ENCODE measurements around the gene LIMK2. TPM values are rescaled to one million over a fixed set of nuclear protein-coding genes. Genes with fewer than 3 reads are reported as not detected.
"Not testable (repeated sequence)": the region's sequence is repeated elsewhere in the genome, so short reads cannot be mapped to it uniquely, and the experiment has no call there.

The LIMK2 gene
- total RNA-seq, 1 donor from 2014 or later = 75.9 TPM

- DNase-seq (ENCODE audit: low read depth in 2 of 2) = no peak
Observed at GRCh38 chr22:31211482-31211861, 626 bp upstream of the LIMK2 start.

- peak in 1 of 2 donors; percentile 37 for DNase-seq (ENCODE audit: low read depth in 2 of 2)
Observed at GRCh38 chr22:31212783-31213629, 908 bp downstream of the LIMK2 start.

GRCh38 chr22:31215018-31215535 lies 3.0 kb downstream of the LIMK2 start:
- DNase-seq (ENCODE audit: low read depth in 2 of 2) = no peak

- peak in 1 of 2 donors; percentile 27 for DNase-seq (ENCODE audit: low read depth in 2 of 2)
Observed at GRCh38 chr22:31218565-31219262, 6.6 kb downstream of the LIMK2 start.

GRCh38 chr22:31221084-31221483 lies 9.0 kb downstream of the LIMK2 start:
- no peak for DNase-seq (ENCODE audit: low read depth in 2 of 2)

- no peak for DNase-seq (ENCODE audit: low read depth in 2 of 2)
Observed at GRCh38 chr22:31222736-31223135, 10.6 kb downstream of the LIMK2 start.

GRCh38 chr22:31223786-31224191 lies 11.7 kb downstream of the LIMK2 start:
- DNase-seq (ENCODE audit: low read depth in 2 of 2) = no peak

- not testable (repeated sequence) for DNase-seq (ENCODE audit: low read depth in 2 of 2)
Observed at GRCh38 chr22:31224691-31225090, 12.6 kb downstream of the LIMK2 start.

GRCh38 chr22:31227186-31227585 lies 15.1 kb downstream of the LIMK2 start:
- peak in 1 of 2 donors; percentile 44 for DNase-seq (ENCODE audit: low read depth in 2 of 2)

- DNase-seq (ENCODE audit: low read depth in 2 of 2) = peak; percentile 81 to 82
Observed at GRCh38 chr22:31229402-31230079, 17.4 kb downstream of the LIMK2 start.

GRCh38 chr22:31230155-31230870 lies 18.2 kb downstream of the LIMK2 start:
- DNase-seq (ENCODE audit: low read depth in 2 of 2) = peak; percentile 63 to 75

- DNase-seq (ENCODE audit: low read depth in 2 of 2) = peak; percentile 86 to 90
Observed at GRCh38 chr22:31230871-31231621, 18.9 kb downstream of the LIMK2 start.

GRCh38 chr22:31233001-31233400 lies 20.9 kb downstream of the LIMK2 start:
- DNase-seq (ENCODE audit: low read depth in 2 of 2) = peak in 1 of 2 donors; percentile 69

GRCh38 chr22:31235081-31235480 lies 23.0 kb downstream of the LIMK2 start:
- peak; percentile 80 to 83 for DNase-seq (ENCODE audit: low read depth in 2 of 2)

GRCh38 chr22:31236044-31236443 lies 23.9 kb downstream of the LIMK2 start:
- DNase-seq (ENCODE audit: low read depth in 2 of 2) = not testable (repeated sequence)

- no peak for DNase-seq (ENCODE audit: low read depth in 2 of 2)
Observed at GRCh38 chr22:31238057-31238456, 26.0 kb downstream of the LIMK2 start.

- DNase-seq (ENCODE audit: low read depth in 2 of 2) = no peak
Observed at GRCh38 chr22:31239771-31240370, 27.8 kb downstream of the LIMK2 start.

GRCh38 chr22:31241200-31241599 lies 29.1 kb downstream of the LIMK2 start:
- DNase-seq (ENCODE audit: low read depth in 2 of 2) = peak in 1 of 2 donors; percentile 58

GRCh38 chr22:31241936-31242335 lies 29.8 kb downstream of the LIMK2 start:
- peak in 1 of 2 donors; percentile 62 for DNase-seq (ENCODE audit: low read depth in 2 of 2)
